WERI-Rb-1 (cell line): ENCODE measurements around the gene FN3K.
"Not testable (repeated sequence)": the region's sequence is repeated elsewhere in the genome, so short reads cannot be mapped to it uniquely, and the experiment has no call there.

ENCODE experiments used
- DNase-seq: peaks from one replicate; pipeline ENCODE4 v3.0.0-alpha.2; 2020
- H3K27ac ChIP-seq: fragments of 250-450 bp; sonication (Bioruptor Pico); 2 replicates; pipeline ENCODE4 v1.5.1; 2020; ENCODE audit warnings: mild to moderate bottlenecking, moderate library complexity
- H3K27me3 ChIP-seq: fragments of 250-450 bp; sonication (Bioruptor Pico); 2 replicates; pipeline ENCODE4 v1.5.1; 2021; ENCODE audit warnings: mild to moderate bottlenecking, low read depth, moderate library complexity; ENCODE audit not compliant: insufficient read depth, severe bottlenecking
- H3K36me3 ChIP-seq: fragments of 250-450 bp; sonication (Bioruptor Pico); 2 replicates; pipeline ENCODE4 v1.5.1; 2020; ENCODE audit warnings: mild to moderate bottlenecking, moderate library complexity
- H3K4me3 ChIP-seq: 2 replicates; pipeline ENCODE4 v1.5.1; 2011; ENCODE audit warnings: low read depth, mild to moderate bottlenecking, control low read depth, low read length
- H3K9me3 ChIP-seq: fragments of 250-450 bp; sonication (Bioruptor Pico); 2 replicates; pipeline ENCODE4 v1.5.1; 2021; ENCODE audit warnings: mild to moderate bottlenecking, moderate library complexity; ENCODE audit not compliant: severe bottlenecking
- TF ChIP-seq, protein P1 (sequence below): IDR thresholded peaks from 2 replicates; pipeline ENCODE4 v1.5.1; 2011; ENCODE audit warnings: low read depth, mild to moderate bottlenecking, control low read depth, inconsistent platforms, low read length

The FN3K gene

DNA sequence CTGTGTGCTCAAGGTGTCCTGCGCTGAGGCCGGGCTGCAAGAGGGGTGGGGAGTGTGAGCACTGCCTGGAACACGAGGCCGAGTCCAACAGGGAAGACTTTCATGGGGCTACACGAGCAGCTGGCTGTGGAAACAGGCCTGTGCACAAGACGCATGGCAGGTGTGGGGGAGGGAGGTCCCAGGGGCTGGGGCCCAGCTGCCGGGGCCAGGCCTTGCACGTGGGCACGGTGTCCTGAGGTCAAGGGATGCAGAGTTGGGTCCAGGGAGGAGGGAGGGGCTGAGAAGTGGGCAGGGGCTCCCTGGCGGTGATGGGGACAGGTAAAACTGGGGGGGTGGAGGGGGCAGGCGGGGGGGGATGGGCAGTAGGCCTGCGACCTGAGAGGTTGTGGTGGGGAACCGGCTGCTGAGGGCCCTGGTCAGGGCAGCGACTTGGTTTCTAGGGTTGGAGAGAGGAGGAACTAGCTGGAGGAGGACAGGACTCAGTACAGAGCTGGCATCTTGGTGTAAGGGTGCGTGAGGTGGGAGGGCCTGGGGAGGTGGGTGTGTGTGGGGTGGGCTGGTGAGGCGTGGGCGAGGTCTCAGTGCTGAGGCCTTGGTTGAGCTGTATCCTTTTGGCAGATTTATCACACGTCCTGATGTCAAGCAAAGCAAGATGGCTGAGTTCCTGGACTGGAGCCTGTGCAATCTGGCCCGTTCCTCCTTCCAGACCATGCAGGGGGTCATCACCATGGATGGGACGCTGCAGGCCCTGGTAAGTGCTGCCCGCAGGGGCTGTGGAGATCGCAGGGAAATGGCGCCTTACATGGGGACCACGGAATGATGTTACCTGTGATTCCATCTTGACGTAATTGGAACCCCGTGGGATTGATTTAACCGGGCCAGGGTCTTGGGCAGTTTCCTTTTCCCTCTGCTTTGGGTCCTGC is 45.8 kb downstream of the FN3K start:
- H3K27me3 ChIP-seq, result no peaks in the 10 kb centered on the region
- H3K27ac ChIP-seq, result peak overlapping the region; percentile 23; the same call in 1 of the 2 replicates
- no peak for DNase-seq
- peaks cover 2% of the 10 kb centered on the region for H3K9me3 ChIP-seq
- no peak overlapping the region for H3K4me3 ChIP-seq
- TF ChIP-seq, protein P1, sequence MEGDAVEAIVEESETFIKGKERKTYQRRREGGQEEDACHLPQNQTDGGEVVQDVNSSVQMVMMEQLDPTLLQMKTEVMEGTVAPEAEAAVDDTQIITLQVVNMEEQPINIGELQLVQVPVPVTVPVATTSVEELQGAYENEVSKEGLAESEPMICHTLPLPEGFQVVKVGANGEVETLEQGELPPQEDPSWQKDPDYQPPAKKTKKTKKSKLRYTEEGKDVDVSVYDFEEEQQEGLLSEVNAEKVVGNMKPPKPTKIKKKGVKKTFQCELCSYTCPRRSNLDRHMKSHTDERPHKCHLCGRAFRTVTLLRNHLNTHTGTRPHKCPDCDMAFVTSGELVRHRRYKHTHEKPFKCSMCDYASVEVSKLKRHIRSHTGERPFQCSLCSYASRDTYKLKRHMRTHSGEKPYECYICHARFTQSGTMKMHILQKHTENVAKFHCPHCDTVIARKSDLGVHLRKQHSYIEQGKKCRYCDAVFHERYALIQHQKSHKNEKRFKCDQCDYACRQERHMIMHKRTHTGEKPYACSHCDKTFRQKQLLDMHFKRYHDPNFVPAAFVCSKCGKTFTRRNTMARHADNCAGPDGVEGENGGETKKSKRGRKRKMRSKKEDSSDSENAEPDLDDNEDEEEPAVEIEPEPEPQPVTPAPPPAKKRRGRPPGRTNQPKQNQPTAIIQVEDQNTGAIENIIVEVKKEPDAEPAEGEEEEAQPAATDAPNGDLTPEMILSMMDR, result no peak
- peaks cover 70% of the 10 kb centered on the region for H3K36me3 ChIP-seq

DNA sequence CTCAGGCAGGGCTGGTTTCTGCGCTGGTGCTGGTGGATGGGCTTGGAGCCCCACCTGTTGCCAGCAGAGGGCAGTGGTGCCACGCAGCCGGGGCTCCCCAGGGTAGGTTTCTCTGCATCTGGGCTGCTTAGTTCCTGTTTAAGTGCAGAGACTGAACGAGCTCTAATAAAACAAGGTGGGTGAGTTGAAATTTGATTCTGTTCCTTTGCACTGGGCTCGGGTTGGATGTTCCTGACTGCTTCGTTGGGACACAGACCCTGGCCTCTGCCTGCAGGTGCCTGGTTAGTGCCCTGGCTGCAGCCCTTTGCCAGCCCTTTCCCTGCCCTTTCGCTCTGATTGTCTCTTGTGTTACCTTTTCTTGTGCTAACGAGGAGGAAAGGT is 46.5 kb downstream of the FN3K start:
- peaks cover 2% of the 10 kb centered on the region for H3K9me3 ChIP-seq
- H3K36me3 ChIP-seq, result peaks cover 66% of the 10 kb centered on the region
- DNase-seq, result peak; percentile 80
- no peaks in the 10 kb centered on the region for H3K27me3 ChIP-seq
- TF ChIP-seq, protein P1, result peak; percentile 98
- H3K4me3 ChIP-seq, result no peak overlapping the region
- H3K27ac ChIP-seq, result no peak overlapping the region

DNA sequence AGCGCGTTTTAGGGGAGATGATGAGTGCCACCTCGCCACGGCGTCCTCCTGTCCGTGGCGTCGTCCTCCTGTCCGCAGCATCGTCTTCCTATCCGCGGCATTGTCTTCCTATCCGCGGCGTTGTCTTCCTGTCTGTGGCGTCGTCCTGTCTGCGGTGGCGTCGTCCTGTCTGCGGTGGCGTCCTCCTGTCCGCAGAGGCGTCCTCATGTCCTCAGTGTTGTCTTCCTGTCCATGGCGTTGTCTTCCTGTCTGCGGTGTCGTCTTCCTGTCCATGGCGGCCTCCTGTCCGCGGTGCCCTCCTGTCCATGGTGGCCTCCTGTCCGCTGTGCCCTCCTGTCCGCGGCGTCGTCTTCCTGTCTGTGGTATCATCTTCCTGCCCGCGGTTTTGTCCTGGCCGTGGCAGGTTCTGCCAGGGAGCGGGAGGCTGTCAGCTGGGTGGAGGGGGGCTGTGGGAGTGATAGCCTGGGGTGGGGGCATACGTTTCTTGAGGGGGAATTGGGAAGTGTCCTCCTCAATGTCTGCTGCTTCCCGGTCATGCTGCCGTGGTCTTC is 47.3 kb downstream of the FN3K start:
- no peak overlapping the region for H3K27ac ChIP-seq
- no peak overlapping the region for H3K4me3 ChIP-seq

DNA sequence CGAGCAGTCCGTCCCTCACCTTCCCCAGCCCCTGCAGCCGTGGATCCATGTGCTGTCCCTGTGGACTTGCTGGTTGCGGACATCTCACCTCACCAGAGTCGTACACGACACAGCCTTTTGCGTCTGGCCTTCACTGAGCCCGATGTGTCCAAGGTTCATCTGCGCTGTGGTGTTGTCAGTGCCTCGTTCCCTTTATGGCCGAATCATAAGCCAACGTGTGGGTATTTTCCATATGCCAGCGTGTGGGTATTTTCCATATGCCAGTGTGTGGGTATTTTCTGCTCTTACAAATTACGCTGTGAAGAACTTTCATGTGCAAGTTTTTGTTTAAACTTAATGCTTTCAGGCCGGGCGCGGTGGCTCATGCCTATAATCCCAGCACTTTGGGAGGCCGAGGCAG is 48.1 kb downstream of the FN3K start:
- no peak overlapping the region for H3K27ac ChIP-seq
- H3K36me3 ChIP-seq, result peaks cover 76% of the 10 kb centered on the region
- TF ChIP-seq, protein P1, result no peak
- no peak for DNase-seq
- no peak overlapping the region for H3K4me3 ChIP-seq
- no peaks in the 10 kb centered on the region for H3K27me3 ChIP-seq
- peaks cover 2% of the 10 kb centered on the region for H3K9me3 ChIP-seq

More for the DNA sequence above, 47.3 kb downstream of the FN3K start:
- Histone ChIP-seq H3K27me3 (no peaks in the 10 kb centered on the region), H3K9me3 (peaks cover 2% of the 10 kb centered on the region), H3K36me3 (peaks cover 68% of the 10 kb centered on the region)
- TF ChIP-seq, protein P1, result no peak
- DNase-seq, result no peak

DNA sequence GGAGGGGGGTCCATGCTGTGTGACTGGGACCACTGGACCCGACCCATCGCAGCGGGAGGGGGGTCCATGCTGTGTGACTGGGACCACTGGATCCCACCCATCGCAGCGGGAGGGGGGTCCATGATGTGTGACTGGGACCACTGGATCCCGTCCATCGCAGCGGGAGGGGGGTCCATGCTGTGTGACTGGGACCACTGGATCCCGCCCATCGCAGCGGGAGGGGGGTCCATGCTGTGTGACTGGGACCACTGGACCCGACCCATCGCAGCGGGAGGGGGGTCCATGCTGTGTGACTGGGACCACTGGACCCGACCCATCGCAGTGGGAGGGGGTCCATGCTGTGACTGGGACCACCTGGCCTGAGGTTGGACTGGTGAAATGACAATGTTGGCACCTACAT is 50.2 kb downstream of the FN3K start:
- not testable (repeated sequence) for H3K9me3 ChIP-seq, DNase-seq, H3K4me3 ChIP-seq, H3K27me3 ChIP-seq, H3K27ac ChIP-seq
- H3K36me3 ChIP-seq, result peaks cover 83% of the 10 kb centered on the region

DNA sequence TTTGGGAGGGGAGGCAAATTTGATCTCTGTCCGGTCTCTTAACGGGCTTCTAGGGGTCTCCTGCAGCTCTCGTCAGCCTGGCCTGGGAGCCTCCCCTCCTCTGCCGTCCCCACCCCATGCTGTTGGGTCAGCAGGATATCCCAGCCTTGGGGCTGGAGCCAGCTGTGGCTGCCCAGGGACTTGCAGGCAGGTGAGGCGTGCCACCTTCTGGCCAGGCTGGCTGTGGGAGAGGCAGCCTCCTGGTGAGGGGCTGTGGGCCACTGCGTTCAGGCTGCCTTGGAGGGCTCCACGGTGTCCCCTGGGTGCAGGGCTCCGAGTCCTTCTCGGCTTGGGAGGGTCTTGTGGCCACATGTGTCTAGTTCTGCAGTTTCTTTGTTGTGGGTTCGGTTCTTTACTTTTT is 51.0 kb downstream of the FN3K start:
- no peak for DNase-seq
- Histone ChIP-seq H3K27me3 (no peaks in the 10 kb centered on the region), H3K36me3 (peaks cover 84% of the 10 kb centered on the region)

More for the DNA sequence above, 51.0 kb downstream of the FN3K start:
- peaks cover 4% of the 10 kb centered on the region for H3K9me3 ChIP-seq
- no peak overlapping the region for H3K27ac ChIP-seq
- H3K4me3 ChIP-seq, result no peak overlapping the region
- TF ChIP-seq, protein P1, result no peak
